Activated CD8-positive, alpha-beta memory T cell treated with anti-CD3 and anti-CD28 coated beads, Interleukin-2, amount 50 U/mL, for 1 hour (primary cell): ENCODE results near the gene VDR.

Source experiments
- DNase-seq: peaks from one replicate; pipeline ENCODE4 v3.0.0-alpha.2; 2020; ENCODE audit errors: extremely low read depth

The VDR gene

GRCh38 chr12:47868552-47869031 lies 36.2 kb downstream of the VDR start:
- no peak for DNase-seq

GRCh38 chr12:47868041-47868440 lies 36.8 kb downstream of the VDR start:
- no peak for DNase-seq

GRCh38 chr12:47867495-47867941 lies 37.3 kb downstream of the VDR start:
- DNase-seq = no peak

GRCh38 chr12:47864646-47865235 lies 40.1 kb downstream of the VDR start:
- DNase-seq = no peak

- DNase-seq = no peak
These were observed 40.8 kb downstream of the VDR start for GRCh38 chr12:47863985-47864384.

GRCh38 chr12:47863467-47863866 lies 41.3 kb downstream of the VDR start:
- DNase-seq = no peak

- DNase-seq = no peak
These were observed 41.9 kb downstream of the VDR start for GRCh38 chr12:47862881-47863280.

- no peak for DNase-seq
These were observed 42.5 kb downstream of the VDR start for GRCh38 chr12:47862167-47862750.

GRCh38 chr12:47860873-47861272 lies 43.9 kb downstream of the VDR start:
- DNase-seq = no peak

- DNase-seq = no peak
These were observed 44.4 kb downstream of the VDR start for GRCh38 chr12:47860279-47860841.

GRCh38 chr12:47858511-47859266 lies 46.1 kb downstream of the VDR start:
- no peak for DNase-seq

- no peak for DNase-seq
These were observed 47.8 kb downstream of the VDR start for GRCh38 chr12:47856721-47857575.

- DNase-seq = no peak
These were observed 48.7 kb downstream of the VDR start for GRCh38 chr12:47856094-47856493.

GRCh38 chr12:47855502-47855901 lies 49.3 kb downstream of the VDR start:
- no peak for DNase-seq

- DNase-seq = no peak
These were observed 50.3 kb downstream of the VDR start for GRCh38 chr12:47854531-47854930.

GRCh38 chr12:47852096-47852571 lies 52.7 kb downstream of the VDR start:
- DNase-seq = no peak

- DNase-seq = no peak
These were observed 53.4 kb downstream of the VDR start for GRCh38 chr12:47851303-47851952.

GRCh38 chr12:47850153-47851084 lies 54.4 kb downstream of the VDR start:
- no peak for DNase-seq

- no peak for DNase-seq
These were observed 55.5 kb downstream of the VDR start for GRCh38 chr12:47849261-47849660.

GRCh38 chr12:47848853-47849252 lies 55.9 kb downstream of the VDR start:
- no peak for DNase-seq
